Measurements from ENCODE around the gene DPYD. TPM values are rescaled to one million over a fixed set of nuclear protein-coding genes. Genes with fewer than 3 reads are reported as not detected.

The DPYD gene
- total and polyA plus RNA-seq, 7 donors, result 6.0 to 56.1 (median 40.2) TPM

DNA sequence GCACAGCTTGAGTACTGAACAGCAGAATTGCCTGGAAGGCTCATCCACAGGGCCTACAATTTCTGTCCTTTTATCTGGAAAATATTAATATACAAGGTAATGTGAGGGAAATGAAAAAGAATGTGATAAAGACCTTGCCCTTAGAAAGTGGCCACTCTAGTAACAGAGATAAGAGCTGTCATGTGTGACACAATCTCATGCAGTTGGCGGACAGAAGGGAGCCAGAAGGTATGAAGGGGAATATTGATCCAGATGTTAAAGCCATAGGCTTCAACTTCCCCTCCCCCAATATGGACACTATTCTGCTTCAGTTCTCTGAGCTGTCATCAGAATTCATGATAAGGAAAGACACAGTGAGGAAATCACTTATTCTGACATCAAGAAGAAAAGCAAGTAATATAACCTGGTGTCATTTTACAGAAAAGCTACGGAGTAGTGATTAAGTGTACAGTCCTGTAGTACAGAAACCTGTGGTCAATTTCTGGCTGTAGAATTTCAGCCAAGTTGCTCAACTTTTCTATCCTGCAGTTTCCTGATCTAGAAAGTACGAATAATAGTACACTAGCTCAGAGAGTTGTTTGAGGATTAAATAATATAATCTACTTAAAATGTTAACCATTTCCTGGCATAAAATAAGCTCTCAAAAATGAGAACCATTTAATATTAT is 572.1 kb downstream of the DPYD start:
- Histone ChIP-seq H3K36me3 (no peaks in the 10 kb centered on the region), H3K27ac (no peak overlapping the region), H3K4me3 (no peak overlapping the region), H3K9me3 (no peaks in the 10 kb centered on the region), H3K27me3 (no peaks in the 10 kb centered on the region), H3K4me1 (peaks cover 0 to 33% (median 23%) of the 10 kb centered on the region in 4 donors)
- no peak for DNase-seq
- intact Hi-C loops (cut with DNase I), result no loop called here
- WGBS, 2 donors, result 88 to 93% methylated on average over 3 of the region's 3 CpGs
- TF ChIP-seq EP300 (IDR thresholded peaks at IDR 0.05), result no peak
- TF ChIP-seq POLR2AphosphoS5 (IDR thresholded peaks at IDR 0.05), result no peak
- TF ChIP-seq POLR2A (IDR thresholded peaks at IDR 0.05), result no peak
- TF ChIP-seq, protein P1, sequence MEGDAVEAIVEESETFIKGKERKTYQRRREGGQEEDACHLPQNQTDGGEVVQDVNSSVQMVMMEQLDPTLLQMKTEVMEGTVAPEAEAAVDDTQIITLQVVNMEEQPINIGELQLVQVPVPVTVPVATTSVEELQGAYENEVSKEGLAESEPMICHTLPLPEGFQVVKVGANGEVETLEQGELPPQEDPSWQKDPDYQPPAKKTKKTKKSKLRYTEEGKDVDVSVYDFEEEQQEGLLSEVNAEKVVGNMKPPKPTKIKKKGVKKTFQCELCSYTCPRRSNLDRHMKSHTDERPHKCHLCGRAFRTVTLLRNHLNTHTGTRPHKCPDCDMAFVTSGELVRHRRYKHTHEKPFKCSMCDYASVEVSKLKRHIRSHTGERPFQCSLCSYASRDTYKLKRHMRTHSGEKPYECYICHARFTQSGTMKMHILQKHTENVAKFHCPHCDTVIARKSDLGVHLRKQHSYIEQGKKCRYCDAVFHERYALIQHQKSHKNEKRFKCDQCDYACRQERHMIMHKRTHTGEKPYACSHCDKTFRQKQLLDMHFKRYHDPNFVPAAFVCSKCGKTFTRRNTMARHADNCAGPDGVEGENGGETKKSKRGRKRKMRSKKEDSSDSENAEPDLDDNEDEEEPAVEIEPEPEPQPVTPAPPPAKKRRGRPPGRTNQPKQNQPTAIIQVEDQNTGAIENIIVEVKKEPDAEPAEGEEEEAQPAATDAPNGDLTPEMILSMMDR (IDR thresholded peaks at IDR 0.05), result no peak

DNA sequence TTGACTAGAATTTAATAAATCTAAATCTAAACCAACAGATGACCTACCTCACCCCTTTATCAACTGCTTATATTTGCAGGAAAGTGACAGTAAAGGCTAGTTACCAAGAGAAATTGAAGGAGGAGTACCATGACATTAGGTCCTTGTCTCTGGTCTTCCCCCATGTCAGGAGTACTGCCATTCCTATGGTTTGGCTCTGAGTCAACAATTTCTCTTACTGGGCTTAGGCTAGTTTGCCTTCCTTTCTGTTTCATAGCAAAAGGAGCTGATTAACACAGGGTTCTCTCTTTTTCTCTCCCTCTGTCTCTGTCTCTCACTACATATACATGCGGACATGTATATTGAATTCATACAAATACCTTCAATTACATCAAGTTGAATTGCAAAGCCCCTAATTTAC is 579.9 kb downstream of the DPYD start:
- Histone ChIP-seq H3K9me3 (no peaks in the 10 kb centered on the region), H3K36me3 (no peaks in the 10 kb centered on the region), H3K27ac (no peak overlapping the region), H3K4me3 (no peak overlapping the region), H3K4me1 (no peaks in the 10 kb centered on the region), H3K27me3 (no peaks in the 10 kb centered on the region)
- DNase-seq, result no peak
- no peak for TF ChIP-seq POLR2A (IDR thresholded peaks at IDR 0.05)
- no peak for TF ChIP-seq POLR2AphosphoS5 (IDR thresholded peaks at IDR 0.05)
- TF ChIP-seq EP300 (IDR thresholded peaks at IDR 0.05), result no peak
- TF ChIP-seq, protein P1 (IDR thresholded peaks at IDR 0.05), result no peak
- WGBS, 2 donors, result 97 to 98% methylated on average over 1 of the region's 1 CpG
- intact Hi-C loops (cut with DNase I), result no loop called here

DNA sequence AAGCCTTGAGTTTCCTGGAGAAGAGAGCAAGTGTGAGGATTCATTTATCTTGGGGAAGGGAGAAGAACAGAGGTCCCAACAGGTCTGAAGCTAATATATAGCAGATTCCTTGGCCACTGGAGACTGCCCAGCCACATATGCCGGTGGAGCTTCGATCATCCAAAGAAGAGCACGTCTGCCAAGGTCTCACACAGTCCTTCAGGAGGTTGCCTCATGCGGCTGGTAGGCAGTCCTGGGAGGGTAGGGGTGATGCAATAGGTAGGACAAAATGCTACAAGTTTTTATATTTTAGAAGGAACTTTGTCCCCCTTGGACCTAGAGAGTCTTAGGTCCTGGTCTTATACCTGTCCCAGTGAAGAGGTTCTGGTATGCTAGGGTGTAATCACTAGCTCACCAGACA is 582.5 kb downstream of the DPYD start:
- Histone ChIP-seq H3K4me1 (peaks cover 0 to 10% (median 4%) of the 10 kb centered on the region in 4 donors), H3K27ac (no peak overlapping the region), H3K36me3 (no peaks in the 10 kb centered on the region), H3K27me3 (no peaks in the 10 kb centered on the region), H3K4me3 (no peak overlapping the region), H3K9me3 (no peaks in the 10 kb centered on the region)
- intact Hi-C loops (cut with DNase I), result no loop called here
- TF ChIP-seq, protein P1 (IDR thresholded peaks at IDR 0.05), result no peak
- TF ChIP-seq POLR2AphosphoS5 (IDR thresholded peaks at IDR 0.05) (no peak), EP300 (IDR thresholded peaks at IDR 0.05) (no peak), POLR2A (IDR thresholded peaks at IDR 0.05) (no peak)
- 96 to 99% methylated on average over 4 of the region's 4 CpGs for WGBS, 2 donors
- DNase-seq, result no peak

DNA sequence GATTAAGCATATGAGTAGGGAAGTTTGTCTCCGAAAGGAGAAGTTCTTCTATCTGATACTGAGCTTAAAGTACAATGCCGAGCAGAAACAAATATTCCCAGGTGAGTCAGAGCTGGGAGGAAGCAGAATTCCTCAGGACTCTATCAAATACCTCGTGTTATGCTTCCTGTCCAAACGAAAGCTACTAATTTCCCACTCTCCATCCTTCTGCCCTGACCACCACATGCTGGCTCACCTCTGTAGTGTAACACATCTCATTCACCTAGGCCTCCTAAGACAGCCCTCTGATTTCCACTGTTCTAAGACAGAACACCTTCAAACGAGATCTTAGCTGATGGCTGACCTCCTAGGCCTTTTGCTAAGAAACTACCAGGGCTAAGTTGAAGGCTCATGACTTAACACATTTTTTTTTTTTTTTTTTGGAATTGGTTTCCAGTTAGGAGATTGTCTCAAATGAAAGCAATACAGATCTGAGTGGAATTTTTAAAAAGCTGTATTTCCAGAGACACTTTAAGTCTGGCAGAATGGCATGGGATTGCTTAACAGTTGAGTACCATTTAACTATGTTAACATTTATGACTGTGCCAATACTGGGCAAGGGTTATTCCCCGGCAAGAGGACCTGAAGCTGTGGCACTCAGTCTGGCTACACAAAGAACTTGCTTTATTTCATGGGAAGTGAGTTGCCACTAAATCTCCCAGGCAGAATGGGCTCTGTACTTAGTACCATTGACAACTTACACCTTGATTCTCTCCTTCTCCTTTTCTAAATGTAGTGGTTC is 583.4 kb downstream of the DPYD start:
- DNase-seq, result no peak
- H3K4me1 ChIP-seq, result peaks cover 0 to 10% (median 4%) of the 10 kb centered on the region in 4 donors
- H3K9me3 ChIP-seq, result no peaks in the 10 kb centered on the region
- TF ChIP-seq, protein P1 (IDR thresholded peaks at IDR 0.05), result no peak
- TF ChIP-seq POLR2AphosphoS5 (IDR thresholded peaks at IDR 0.05), result no peak
- no peak for TF ChIP-seq POLR2A (IDR thresholded peaks at IDR 0.05)
- TF ChIP-seq EP300 (IDR thresholded peaks at IDR 0.05), result no peak
- H3K36me3 ChIP-seq, result no peaks in the 10 kb centered on the region
- 75 to 79% methylated on average over 6 of the region's 6 CpGs for WGBS, 2 donors
- H3K27ac ChIP-seq, result no peak overlapping the region
- no peak overlapping the region for H3K4me3 ChIP-seq
- H3K27me3 ChIP-seq, result no peaks in the 10 kb centered on the region
- intact Hi-C loops (cut with DNase I), result no loop called here

Measured in sigmoid colon (tissue), 7 donors.